Nephron progenitor cell (in vitro differentiated cells): Measurements from ENCODE around the gene TOB2.

Experiments
- DNase-seq: peaks from one replicate; pipeline ENCODE4 v3.0.0; 2021
- H3K27ac Mint-ChIP-seq: 2 replicates; pipeline ENCODE4 v1.8.0; 2021; ENCODE audit warnings: mild to moderate bottlenecking, moderate library complexity, mixed read lengths
- H3K27me3 Mint-ChIP-seq: 2 replicates; pipeline ENCODE4 v1.8.0; 2021; ENCODE audit warnings: mild to moderate bottlenecking, low read depth, mixed read lengths; ENCODE audit not compliant: poor library complexity
- H3K36me3 Mint-ChIP-seq: 2 replicates; pipeline ENCODE4 v1.8.0; 2021; ENCODE audit warnings: low read depth, mixed read lengths
- H3K4me1 Mint-ChIP-seq: 2 replicates; pipeline ENCODE4 v1.8.0; 2021; ENCODE audit warnings: mixed read lengths
- H3K4me3 Mint-ChIP-seq: 2 replicates; pipeline ENCODE4 v1.8.0; 2021; ENCODE audit warnings: mild to moderate bottlenecking, moderate library complexity, mixed read lengths
- H3K9me3 Mint-ChIP-seq: 2 replicates; pipeline ENCODE4 v1.8.0; 2021; ENCODE audit warnings: mild to moderate bottlenecking, moderate library complexity, mixed read lengths
- CTCF ChIP-seq: fragments of 200-600 bp; sonication (generic); IDR thresholded peaks from 2 replicates; pipeline ENCODE4 v1.5.0; 2021; ENCODE audit warnings: antibody characterized with exemption

TOB2 gene

GRCh38 chr22:41417622-41418390 lies 28.8 kb downstream of the TOB2 start:
- no peak for DNase-seq
- H3K4me1 Mint-ChIP-seq, result peaks cover 14% of the 10 kb centered on the region
- no peak for TF ChIP-seq CTCF
- peak overlapping the region; percentile 75 for H3K27ac Mint-ChIP-seq
- H3K4me3 Mint-ChIP-seq, result no peak overlapping the region
- H3K27me3 Mint-ChIP-seq, result no peaks in the 10 kb centered on the region
- peaks cover 4% of the 10 kb centered on the region for H3K36me3 Mint-ChIP-seq
- H3K9me3 Mint-ChIP-seq, result no peaks in the 10 kb centered on the region

- no peak for DNase-seq
- no peaks in the 10 kb centered on the region for H3K9me3 Mint-ChIP-seq
- no peak for TF ChIP-seq CTCF
- H3K4me3 Mint-ChIP-seq, result no peak overlapping the region
- H3K27me3 Mint-ChIP-seq, result no peaks in the 10 kb centered on the region
- H3K4me1 Mint-ChIP-seq, result peaks cover 31% of the 10 kb centered on the region
- peak overlapping the region; percentile 68 for H3K27ac Mint-ChIP-seq
- H3K36me3 Mint-ChIP-seq, result no peaks in the 10 kb centered on the region
Observed at GRCh38 chr22:41415554-41415953, 31.0 kb downstream of the TOB2 start.

DNA sequence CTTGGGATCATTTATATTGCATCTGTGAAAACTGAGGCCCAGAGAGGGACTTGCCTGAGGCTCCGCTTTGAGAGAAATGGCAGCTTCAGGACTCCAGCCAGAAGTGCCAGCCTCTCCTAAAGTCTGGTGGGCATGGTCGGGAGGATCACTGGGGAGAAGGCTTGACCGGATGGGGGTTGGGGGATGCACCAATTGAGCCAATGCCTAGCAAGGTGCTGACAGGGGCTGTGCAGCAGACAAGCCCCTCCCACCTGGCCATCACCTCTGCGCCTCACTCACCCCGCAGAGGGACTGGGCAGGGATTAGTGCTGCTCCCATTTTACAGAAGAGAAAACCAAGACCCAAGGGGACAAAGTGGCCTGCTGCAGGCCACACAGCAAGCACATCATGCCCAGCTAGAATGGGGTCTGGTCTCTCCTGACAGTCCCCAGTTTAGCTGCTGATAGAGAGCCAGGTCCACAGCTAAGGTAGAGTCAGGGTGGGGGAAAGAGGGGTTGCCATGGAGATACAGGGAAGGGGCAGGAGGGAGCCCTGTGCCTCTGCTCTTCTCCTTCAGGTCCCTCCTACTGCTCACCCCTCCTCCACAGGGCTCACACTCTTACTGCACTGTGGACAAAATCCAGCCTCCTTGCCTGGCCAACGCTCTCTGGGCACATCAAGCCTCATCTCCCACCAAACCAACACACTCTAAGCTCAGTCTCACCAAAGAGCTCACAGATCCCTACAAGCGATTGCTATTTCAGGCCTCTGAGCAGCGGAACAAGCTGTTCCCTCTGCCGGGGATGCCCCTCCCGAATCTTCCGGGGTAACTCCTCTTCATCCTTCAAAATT lies 35.4 kb downstream of the TOB2 start:
- Mint-ChIP-seq H3K4me3 (peak overlapping the region; percentile 12), H3K9me3 (no peaks in the 10 kb centered on the region), H3K36me3 (no peaks in the 10 kb centered on the region), H3K27ac (peak overlapping the region; percentile 23), H3K27me3 (no peaks in the 10 kb centered on the region), H3K4me1 (peaks cover 31% of the 10 kb centered on the region)
- no peak for DNase-seq
- no peak for TF ChIP-seq CTCF

DNA sequence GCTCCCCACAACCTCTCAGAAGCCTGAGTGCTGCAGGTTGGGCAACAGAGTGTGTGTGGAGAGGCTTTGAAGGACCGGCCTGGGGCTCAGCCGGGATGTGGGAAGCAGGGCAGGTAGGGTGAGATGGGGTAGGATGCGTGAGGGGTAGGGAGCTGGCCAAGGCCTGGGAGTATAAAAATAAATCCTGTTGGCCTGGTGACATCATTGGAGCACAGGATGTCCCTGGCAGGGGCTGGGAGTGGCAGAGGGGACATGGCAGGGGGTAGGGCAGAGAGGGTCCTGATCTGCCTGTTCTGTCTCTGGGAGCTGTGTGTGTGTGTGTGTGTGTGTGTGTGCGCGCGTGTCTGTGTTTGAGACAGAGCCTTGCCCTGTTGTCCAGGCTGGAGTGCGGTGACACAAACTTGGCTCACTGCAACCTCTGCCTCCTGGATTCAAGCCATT lies 36.3 kb downstream of the TOB2 start:
- H3K27ac Mint-ChIP-seq, result no peak overlapping the region
- no peak overlapping the region for H3K4me3 Mint-ChIP-seq
- no peaks in the 10 kb centered on the region for H3K9me3 Mint-ChIP-seq
- TF ChIP-seq CTCF, result no peak
- H3K4me1 Mint-ChIP-seq, result peaks cover 30% of the 10 kb centered on the region
- DNase-seq, result no peak
- H3K36me3 Mint-ChIP-seq, result no peaks in the 10 kb centered on the region
- H3K27me3 Mint-ChIP-seq, result no peaks in the 10 kb centered on the region

GRCh38 chr22:41408665-41409064 lies 37.9 kb downstream of the TOB2 start:
- no peak for TF ChIP-seq CTCF
- Mint-ChIP-seq H3K9me3 (no peaks in the 10 kb centered on the region), H3K36me3 (no peaks in the 10 kb centered on the region), H3K27me3 (no peaks in the 10 kb centered on the region), H3K4me1 (peaks cover 20% of the 10 kb centered on the region), H3K27ac (no peak overlapping the region), H3K4me3 (no peak overlapping the region)
- DNase-seq, result no peak
